ENCODE measurements around the gene PF4V1.

The PF4V1 gene

GRCh38 chr4:73853246-73853704, at the start of gene PF4V1:
Gene PF4V1, plus strand, starts transcription at chr4:73853296. Its CDS starts 67 bp downstream, at chr4:73853363.
- DNase-seq: no peak

GRCh38 chr4:73810191-73810590, 42.9 kb upstream of the PF4V1 start:
- no peak for DNase-seq

GRCh38 chr4:73811841-73812240, 41.3 kb upstream of the PF4V1 start:
- no peak for DNase-seq

GRCh38 chr4:73814679-73815078, 38.4 kb upstream of the PF4V1 start:
- DNase-seq: no peak

GRCh38 chr4:73815145-73815544, 38.0 kb upstream of the PF4V1 start:
- DNase-seq: peak; percentile 81

- no peak for DNase-seq
These were observed 36.3 kb upstream of the PF4V1 start for GRCh38 chr4:73816814-73817213.

- DNase-seq: peak; percentile 16
These were observed 35.8 kb upstream of the PF4V1 start for GRCh38 chr4:73817341-73817740.

GRCh38 chr4:73821325-73821724, 31.8 kb upstream of the PF4V1 start:
- DNase-seq: no peak

- DNase-seq: no peak
These were observed 30.7 kb upstream of the PF4V1 start for GRCh38 chr4:73822389-73822788.

- DNase-seq: no peak
These were observed 30.1 kb upstream of the PF4V1 start for GRCh38 chr4:73822812-73823504.

- no peak for DNase-seq
These were observed 29.3 kb upstream of the PF4V1 start for GRCh38 chr4:73823760-73824159.

- no peak for DNase-seq
These were observed 24.1 kb upstream of the PF4V1 start for GRCh38 chr4:73828956-73829355.

- no peak for DNase-seq
These were observed 21.5 kb upstream of the PF4V1 start for GRCh38 chr4:73831569-73831968.

- no peak for DNase-seq
These were observed 20.4 kb upstream of the PF4V1 start for GRCh38 chr4:73832651-73833237.

- DNase-seq: no peak
These were observed 16.5 kb upstream of the PF4V1 start, which contains the start of gene CXCL6 for GRCh38 chr4:73836373-73837279. Gene CXCL6, plus strand, starts transcription at chr4:73836678. Its CDS starts 73 bp downstream, at chr4:73836751.

GRCh38 chr4:73839071-73839470, 14.0 kb upstream of the PF4V1 start:
- DNase-seq: no peak

- DNase-seq: no peak
These were observed 13.4 kb upstream of the PF4V1 start for GRCh38 chr4:73839715-73840114.

GRCh38 chr4:73841243-73841925, 11.7 kb upstream of the PF4V1 start:
- no peak for DNase-seq

- no peak for DNase-seq
These were observed 10.4 kb upstream of the PF4V1 start for GRCh38 chr4:73842696-73843095.

- no peak for DNase-seq
These were observed 9.7 kb upstream of the PF4V1 start for GRCh38 chr4:73843369-73843768.

- DNase-seq: no peak
These were observed 8.8 kb upstream of the PF4V1 start for GRCh38 chr4:73844345-73844744.

- no peak for DNase-seq
These were observed 8.3 kb upstream of the PF4V1 start for GRCh38 chr4:73844806-73845205.
